ENCODE data around the gene ELL.
"Not testable (repeated sequence)": the region's sequence is repeated elsewhere in the genome, so short reads cannot be mapped to it uniquely, and the experiment has no call there.

Gene ELL

GRCh38 chr19:18529782-18530181, 7.9 kb upstream of the ELL start:
- DNase-seq = no peak

- DNase-seq = no peak
Measured at GRCh38 chr19:18526316-18526715, 4.4 kb upstream of the ELL start.

DNA sequence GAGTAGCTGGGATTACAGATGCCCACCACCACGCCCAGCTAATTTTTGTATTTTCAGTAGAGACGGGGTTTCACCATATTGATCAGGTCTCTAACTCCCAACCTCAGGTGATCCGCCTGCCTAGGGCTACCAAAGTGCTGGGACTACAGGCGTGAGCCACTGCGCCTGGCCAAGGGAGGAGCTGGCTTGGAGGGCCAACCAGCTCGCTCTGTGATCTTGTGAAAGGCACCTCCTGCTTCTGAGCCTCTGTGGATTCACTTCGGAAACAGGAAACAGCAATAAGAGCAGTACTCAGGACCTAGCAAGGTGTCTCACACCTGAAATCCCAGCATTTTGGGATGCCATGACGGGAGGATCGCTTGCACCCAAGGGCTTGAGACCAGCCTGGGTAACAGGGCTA, 2.0 kb upstream of the ELL start:
- no peak for DNase-seq

- not testable (repeated sequence) for DNase-seq
Measured at GRCh38 chr19:18522862-18523440, 1.1 kb upstream of the ELL start.

GRCh38 chr19:18522124-18522861, 423 bp upstream of the ELL start:
- DNase-seq = peak; percentile 100

DNA sequence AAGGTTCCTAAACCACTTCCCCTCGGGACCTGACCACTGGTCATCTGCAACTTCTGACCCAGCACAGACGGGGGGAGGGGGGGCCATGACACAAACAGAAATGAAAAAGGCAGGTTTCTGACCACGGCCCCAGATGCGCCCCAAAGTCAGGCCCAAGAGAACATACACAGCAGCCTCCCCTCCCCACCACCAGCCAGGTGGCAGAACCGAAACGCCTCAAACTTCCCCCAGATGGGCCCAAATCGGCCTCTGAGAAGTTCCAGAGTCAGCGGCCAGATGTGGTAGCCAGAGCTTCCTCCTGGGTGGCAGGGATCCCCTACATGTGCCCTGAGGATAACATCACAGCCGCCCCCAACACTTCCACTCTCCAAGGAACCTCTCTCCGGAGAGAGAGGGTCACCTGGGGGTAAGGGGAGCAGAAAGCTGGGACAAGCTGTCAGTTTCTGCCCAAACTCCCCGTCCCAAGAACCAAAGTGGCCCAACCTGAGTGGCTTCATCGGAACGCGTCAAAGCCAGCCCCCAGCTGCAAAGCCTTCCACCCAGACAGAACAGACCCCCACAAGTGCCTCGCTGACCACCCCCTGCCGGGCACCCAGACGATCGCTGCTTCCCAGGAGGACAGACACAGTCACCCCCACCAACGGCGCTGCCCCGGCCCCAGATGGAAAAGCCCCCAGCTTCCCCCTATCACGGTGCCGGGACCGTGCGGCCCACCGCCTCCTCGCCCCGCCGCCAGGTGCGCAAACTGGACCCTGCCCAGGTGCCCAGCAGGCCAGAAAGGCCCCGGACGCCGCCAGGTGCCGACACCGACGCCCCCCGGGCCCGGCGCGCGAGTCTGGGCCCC, 800 bp downstream of the ELL start:
- peak; percentile 62 for DNase-seq

DNA sequence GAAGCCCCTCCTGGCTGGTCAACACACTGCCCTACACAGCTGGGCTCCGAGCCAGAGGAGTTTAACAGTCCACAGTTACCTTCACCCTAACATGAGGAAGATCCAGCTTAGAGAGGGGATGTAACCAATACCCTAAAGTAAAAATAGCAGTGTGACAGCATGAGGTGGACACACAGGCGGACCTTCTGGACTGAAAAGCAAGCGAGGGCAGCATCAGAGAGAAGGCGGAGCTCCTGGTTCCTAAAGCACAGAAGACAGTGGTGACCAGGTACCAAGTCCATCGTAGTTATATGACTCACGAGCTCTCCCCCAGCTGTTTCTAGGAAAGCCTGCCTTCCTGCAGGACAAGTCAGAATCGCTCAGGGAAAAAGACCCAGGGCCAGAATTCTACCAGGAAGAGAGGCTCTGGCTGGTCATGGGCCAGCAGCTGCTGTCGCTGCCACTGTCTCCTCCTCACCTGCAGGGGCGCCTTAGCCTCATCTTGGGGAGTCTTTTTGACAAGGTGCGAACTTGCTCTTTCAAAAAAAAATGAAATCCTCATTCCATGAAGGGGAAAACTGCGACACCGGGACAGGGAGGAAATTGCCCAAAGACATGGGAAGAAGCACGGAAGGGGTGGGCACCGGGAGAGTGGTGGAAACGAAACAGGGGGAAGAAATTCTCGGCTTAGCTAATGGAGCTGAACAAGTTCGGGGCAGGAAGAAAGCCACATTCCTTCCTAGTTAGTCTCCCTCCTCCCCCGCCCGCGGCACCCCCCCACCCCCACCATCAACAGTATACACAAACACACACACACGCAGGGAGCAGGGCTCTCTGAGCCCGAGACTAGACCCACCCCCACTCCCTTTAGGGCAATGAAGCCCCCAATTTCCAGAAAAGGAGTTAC, 1.7 kb downstream of the ELL start:
- DNase-seq = peak; percentile 83

DNA sequence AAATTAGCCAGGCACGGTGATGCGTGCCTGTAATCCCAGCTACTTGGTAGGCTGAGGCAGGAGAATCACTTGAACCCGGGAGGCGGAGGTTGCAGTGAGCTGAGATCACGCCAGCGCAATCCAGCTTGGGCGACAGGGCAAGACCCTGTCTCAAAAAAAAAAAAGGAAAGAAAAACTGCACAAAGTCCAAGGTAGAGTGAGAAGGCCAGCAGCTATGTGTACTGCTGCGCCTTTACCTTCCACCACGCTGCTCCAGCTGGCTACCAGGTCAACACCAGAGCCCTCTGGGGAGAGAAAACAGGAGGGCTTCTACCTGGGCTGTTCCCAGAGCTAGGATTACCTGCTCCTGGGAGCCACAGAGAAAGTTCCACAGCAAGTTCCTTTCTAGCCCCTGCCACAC, 3.2 kb downstream of the ELL start:
- DNase-seq = no peak

DNA sequence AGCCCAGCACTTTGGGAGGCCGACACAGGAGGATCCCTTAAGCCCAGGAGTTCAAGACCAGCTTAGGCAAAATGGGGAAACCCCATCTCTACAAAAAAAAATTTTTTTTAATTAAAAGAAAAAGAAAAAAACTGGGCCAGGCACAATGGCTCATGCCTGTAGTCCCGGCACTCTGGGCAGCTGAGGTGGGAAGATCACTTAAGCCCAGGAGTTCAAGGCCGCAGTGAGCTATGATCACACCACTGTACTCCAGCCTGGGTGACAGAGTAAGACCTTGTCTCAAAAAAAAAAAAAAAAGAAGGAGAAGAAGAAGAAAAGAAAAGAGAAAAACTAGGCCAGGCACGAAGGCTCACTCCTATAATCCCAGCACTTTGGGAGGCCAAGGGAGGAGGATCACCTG, 4.3 kb downstream of the ELL start:
- no peak for DNase-seq

DNA sequence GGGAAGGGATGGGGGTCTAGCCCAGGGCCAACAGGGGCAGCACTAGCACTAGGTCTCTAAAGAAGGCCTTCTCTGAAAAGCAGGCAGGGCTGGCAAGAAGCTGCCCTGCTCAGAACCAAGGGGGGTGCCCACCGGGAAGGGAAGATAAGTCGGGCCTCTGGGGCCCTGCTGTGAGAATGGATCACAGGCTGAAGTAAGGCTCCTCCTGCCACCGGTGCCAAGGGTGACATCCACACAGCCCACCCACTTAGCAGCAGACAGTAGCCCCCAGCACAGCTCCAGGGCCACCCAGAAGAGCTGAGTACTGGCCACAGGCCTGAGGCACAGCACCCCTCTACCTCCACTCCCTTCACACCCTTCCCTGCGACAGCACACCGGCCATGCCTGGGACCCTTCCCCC, 5.9 kb downstream of the ELL start:
- DNase-seq = no peak

DNA sequence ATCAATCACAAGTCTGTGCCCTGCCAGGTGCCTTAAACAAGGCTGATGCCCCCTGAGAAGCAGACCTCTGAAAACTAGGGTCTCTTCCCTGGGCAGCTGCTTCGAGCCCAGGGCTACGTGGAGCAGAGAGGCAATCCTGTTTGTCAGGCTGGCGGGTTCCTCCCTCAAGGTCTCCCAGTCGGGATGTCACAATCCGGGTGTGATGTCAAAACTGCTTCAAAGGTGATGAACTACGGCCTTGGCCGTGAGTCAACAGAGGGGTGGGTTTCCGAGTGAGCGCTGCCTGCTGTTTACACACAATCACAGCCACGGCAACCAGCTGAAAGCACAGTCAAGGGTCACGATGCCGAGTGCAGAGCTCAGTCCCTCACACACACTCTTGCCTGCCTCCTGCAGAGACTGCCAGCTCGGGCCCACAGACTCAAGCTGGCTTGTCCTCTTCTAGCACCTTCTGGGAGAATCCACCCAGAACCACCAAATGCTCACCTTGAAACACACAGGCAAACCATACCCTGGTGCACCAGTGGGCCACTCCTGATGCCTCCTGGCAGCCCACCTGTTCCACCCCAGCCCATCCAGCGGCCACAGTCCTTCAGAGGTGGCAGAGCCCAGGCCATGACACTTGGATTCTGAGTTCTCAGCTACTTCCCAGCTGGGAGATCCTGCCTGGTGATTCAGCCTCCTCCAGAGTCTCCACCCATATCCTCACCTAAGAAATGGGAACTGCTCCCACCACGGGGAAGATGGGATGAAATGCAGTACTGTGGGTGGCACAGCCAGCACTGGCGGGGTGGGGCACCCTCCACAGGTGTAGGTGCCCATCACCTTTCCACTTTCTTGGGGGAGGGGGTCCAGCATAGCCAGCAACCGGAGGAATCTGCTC, 6.8 kb downstream of the ELL start:
- peak; percentile 67 for DNase-seq

DNA sequence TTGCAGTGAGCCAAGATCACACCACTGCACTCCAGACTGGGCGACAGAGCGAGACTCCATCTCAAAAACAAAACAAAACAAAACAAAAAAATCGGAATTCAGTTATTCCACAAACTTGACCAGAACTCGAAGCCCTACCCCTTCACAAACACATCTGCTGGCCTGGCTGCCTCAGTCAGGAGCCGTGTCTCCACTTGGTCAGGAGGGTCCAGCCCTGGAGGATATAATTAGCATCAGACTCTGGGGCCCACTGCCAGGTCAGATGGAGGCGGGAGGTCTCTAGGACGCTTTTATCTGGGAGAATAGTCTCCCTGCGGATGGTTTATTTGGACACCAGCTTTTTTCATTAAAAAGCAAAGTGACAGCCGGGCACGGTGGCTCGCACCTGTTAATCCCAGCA, 8.0 kb downstream of the ELL start:
- DNase-seq = no peak

DNA sequence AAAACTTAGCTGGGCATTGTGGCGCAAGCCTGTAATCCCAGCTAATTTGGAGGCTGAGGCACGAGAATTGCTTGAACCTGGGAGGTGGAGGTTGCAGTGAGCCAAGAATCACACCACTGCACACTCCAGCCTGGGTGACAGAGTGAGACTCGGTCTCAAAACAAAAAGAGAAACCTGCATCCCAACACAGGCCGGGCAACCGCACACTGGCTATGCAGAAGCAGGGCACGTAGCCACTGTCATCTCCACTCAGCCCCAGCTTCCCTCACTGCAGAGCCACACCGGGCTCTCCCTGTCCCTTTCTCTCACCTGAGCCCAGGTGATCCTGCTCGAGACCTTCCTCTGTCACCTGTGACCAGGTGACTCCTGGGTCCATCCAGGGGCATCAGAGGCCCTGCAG, 11.7 kb downstream of the ELL start:
- no peak for DNase-seq

GRCh38 chr19:18508585-18508984, 13.3 kb downstream of the ELL start:
- DNase-seq = no peak

- peak; percentile 49 for DNase-seq
Measured at GRCh38 chr19:18507727-18508440, 14.0 kb downstream of the ELL start.

DNA sequence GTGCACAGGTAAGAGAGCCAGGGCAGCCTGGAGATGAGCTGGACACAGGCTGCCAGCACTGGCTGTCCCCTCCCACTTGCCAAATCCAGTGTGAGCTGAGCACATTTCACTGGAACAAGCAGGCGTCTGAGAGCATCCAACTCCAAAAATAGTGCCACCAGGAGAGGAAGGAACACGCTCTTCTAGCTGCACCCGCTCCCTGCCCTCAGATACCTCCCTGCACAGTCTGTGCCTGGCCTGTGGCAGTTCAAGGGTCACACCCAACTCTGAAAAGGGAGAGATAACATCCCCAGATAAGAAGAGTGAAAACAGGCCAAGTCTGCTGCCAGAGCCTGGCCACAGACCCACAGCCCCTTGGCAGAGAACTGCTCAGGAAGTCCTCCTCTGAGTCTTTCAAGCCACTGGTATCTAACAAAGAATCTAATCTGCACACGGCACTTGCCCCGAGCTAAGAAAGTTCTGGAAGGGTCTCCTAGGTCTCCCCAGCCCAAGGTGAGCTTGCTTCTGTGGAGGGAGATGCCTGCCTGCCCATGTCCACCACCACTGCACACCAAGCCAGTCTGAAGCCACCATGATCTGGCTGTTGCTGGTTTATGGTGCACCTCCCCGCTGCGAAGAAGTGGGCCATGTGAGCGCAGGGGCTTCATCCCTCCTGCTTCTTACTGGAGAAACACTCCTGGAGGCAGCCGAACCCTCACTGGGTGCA, 14.7 kb downstream of the ELL start:
- no peak for DNase-seq

- DNase-seq = no peak
Measured at GRCh38 chr19:18506101-18506930, 15.6 kb downstream of the ELL start.

GRCh38 chr19:18504886-18505610, 16.8 kb downstream of the ELL start:
- no peak for DNase-seq
